MM.1S (cell line): Measurements from ENCODE around the gene TRAF3IP1.

Experiments used
- DNase-seq: peaks from one replicate; pipeline ENCODE4 v3.0.0-alpha.2; 2015
- H2AFZ ChIP-seq: fragments of 300-600 bp; sonication (generic); 2 replicates; pipeline ENCODE4 v1.6.0; 2016; ENCODE audit warnings: antibody characterized with exemption, low read length
- H3F3A ChIP-seq: fragments of 300-600 bp; sonication (generic); 2 replicates; pipeline ENCODE4 v1.6.1; 2016; ENCODE audit warnings: mild to moderate bottlenecking, antibody characterized with exemption, low read length, moderate library complexity, mixed read lengths; ENCODE audit not compliant: insufficient read depth
- H3K27ac ChIP-seq: fragments of 300-600 bp; sonication (generic); 2 replicates; pipeline ENCODE4 v1.5.1; 2016; ENCODE audit warnings: mild to moderate bottlenecking, low read length
- H3K27me3 ChIP-seq: fragments of 300-600 bp; sonication (generic); replicated peaks from 2 replicates; pipeline ENCODE4 v1.6.0; 2016; ENCODE audit warnings: low read length; ENCODE audit not compliant: insufficient read depth
- H3K36me3 ChIP-seq: fragments of 300-600 bp; sonication (generic); replicated peaks from 2 replicates; pipeline ENCODE4 v1.6.1; 2016; ENCODE audit warnings: mild to moderate bottlenecking, low read length, mixed read lengths; ENCODE audit not compliant: insufficient read depth
- H3K4me1 ChIP-seq: fragments of 300-600 bp; sonication (generic); 2 replicates; pipeline ENCODE4 v1.6.1; 2016; ENCODE audit warnings: low read length, mixed read lengths
- H3K4me2 ChIP-seq: fragments of 300-600 bp; sonication (generic); 2 replicates; pipeline ENCODE4 v1.6.0; 2016; ENCODE audit warnings: low read depth, low read length
- H3K4me3 ChIP-seq: fragments of 300-600 bp; sonication (generic); 2 replicates; pipeline ENCODE4 v1.5.1; 2016; ENCODE audit warnings: low read length, mixed read lengths
- H3K79me2 ChIP-seq: fragments of 300-600 bp; sonication (generic); 2 replicates; pipeline ENCODE4 v1.6.1; 2016; ENCODE audit warnings: mixed run types, low read length, mixed read lengths
- H3K9ac ChIP-seq: fragments of 300-600 bp; sonication (generic); 2 replicates; pipeline ENCODE4 v1.6.1; 2016; ENCODE audit warnings: low read length, mixed read lengths
- H3K9me2 ChIP-seq: fragments of 300-600 bp; sonication (generic); replicated peaks from 2 replicates; pipeline ENCODE4 v1.6.1; 2016; ENCODE audit warnings: mild to moderate bottlenecking, low read length, mixed read lengths; ENCODE audit not compliant: insufficient read depth
- H3K9me3 ChIP-seq: fragments of 300-600 bp; sonication (generic); replicated peaks from 2 replicates; pipeline ENCODE4 v1.6.1; 2016; ENCODE audit warnings: mild to moderate bottlenecking, low read length, mixed read lengths; ENCODE audit not compliant: insufficient read depth
- H4K20me1 ChIP-seq: fragments of 300-600 bp; sonication (generic); 2 replicates; pipeline ENCODE4 v1.6.1; 2016; ENCODE audit warnings: mild to moderate bottlenecking, low read length, moderate library complexity, mixed read lengths; ENCODE audit not compliant: insufficient read depth
- EZH2 ChIP-seq: fragments of 300-600 bp; sonication (generic); optimal IDR thresholded peaks from 2 replicates; pipeline ENCODE3; 2017; ENCODE audit warnings: low read depth, mild to moderate bottlenecking, antibody characterized with exemption, low read length, mixed read lengths
- EZH2phosphoT487 ChIP-seq: fragments of 300-600 bp; sonication (generic); IDR thresholded peaks from 2 replicates; pipeline ENCODE4 v1.6.1; 2018; ENCODE audit warnings: antibody characterized with exemption, low read length
- TF ChIP-seq, protein P1 (sequence below): fragments of 300-600 bp; sonication (generic); IDR thresholded peaks from 2 replicates; pipeline ENCODE4 v1.5.1; 2016; ENCODE audit warnings: antibody characterized with exemption, low read length, mixed read lengths

The TRAF3IP1 gene

GRCh38 chr2:238425505-238425978 lies 105.2 kb downstream of the TRAF3IP1 start:
- DNase-seq, result no peak
- Histone ChIP-seq H3K36me3 (no peaks in the 10 kb centered on the region), H3K4me3 (no peak overlapping the region), H3K4me2 (peak overlapping the region; percentile 97; the same call in 1 of the 2 replicates), H3K27me3 (no peaks in the 10 kb centered on the region), H3K27ac (no peak overlapping the region), H3F3A (no peaks in the 10 kb centered on the region; the same call in 1 of the 2 replicates), H3K9ac (no peak overlapping the region), H3K9me3 (no peaks in the 10 kb centered on the region), H3K9me2 (no peaks in the 10 kb centered on the region), H4K20me1 (no peaks in the 10 kb centered on the region), H2AFZ (no peak overlapping the region), H3K79me2 (peaks cover 33% of the 10 kb centered on the region), H3K4me1 (0 out of 2 replicates have a peak, but pooled peaks cover 4% of the 10 kb centered on the region)
- TF ChIP-seq EZH2phosphoT487 (no peak), EZH2 (no peak)
- TF ChIP-seq, protein P1, sequence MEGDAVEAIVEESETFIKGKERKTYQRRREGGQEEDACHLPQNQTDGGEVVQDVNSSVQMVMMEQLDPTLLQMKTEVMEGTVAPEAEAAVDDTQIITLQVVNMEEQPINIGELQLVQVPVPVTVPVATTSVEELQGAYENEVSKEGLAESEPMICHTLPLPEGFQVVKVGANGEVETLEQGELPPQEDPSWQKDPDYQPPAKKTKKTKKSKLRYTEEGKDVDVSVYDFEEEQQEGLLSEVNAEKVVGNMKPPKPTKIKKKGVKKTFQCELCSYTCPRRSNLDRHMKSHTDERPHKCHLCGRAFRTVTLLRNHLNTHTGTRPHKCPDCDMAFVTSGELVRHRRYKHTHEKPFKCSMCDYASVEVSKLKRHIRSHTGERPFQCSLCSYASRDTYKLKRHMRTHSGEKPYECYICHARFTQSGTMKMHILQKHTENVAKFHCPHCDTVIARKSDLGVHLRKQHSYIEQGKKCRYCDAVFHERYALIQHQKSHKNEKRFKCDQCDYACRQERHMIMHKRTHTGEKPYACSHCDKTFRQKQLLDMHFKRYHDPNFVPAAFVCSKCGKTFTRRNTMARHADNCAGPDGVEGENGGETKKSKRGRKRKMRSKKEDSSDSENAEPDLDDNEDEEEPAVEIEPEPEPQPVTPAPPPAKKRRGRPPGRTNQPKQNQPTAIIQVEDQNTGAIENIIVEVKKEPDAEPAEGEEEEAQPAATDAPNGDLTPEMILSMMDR, result no peak

- no peak for DNase-seq
- Histone ChIP-seq H3K4me1 (0 out of 2 replicates have a peak, but pooled peaks cover 4% of the 10 kb centered on the region), H3K9me3 (no peaks in the 10 kb centered on the region), H3K79me2 (peaks cover 37% of the 10 kb centered on the region), H3K27ac (peak overlapping the region; percentile 86; the same call in 1 of the 2 replicates), H3K27me3 (no peaks in the 10 kb centered on the region), H3K9me2 (no peaks in the 10 kb centered on the region), H3K36me3 (no peaks in the 10 kb centered on the region), H3K4me2 (peak overlapping the region; percentile 97), H3F3A (no peaks in the 10 kb centered on the region; the same call in 1 of the 2 replicates), H2AFZ (peak overlapping the region; percentile 91), H3K9ac (peak overlapping the region; percentile 86), H4K20me1 (no peaks in the 10 kb centered on the region), H3K4me3 (peak overlapping the region; percentile 86)
- no peak for TF ChIP-seq EZH2
- TF ChIP-seq, protein P1, result no peak
These were observed 105.8 kb downstream of the TRAF3IP1 start for GRCh38 chr2:238425979-238426567.

GRCh38 chr2:238426568-238427434 lies 106.5 kb downstream of the TRAF3IP1 start, which contains the start of gene ASB1:
ASB1 (plus strand) TSS chr2:238426927; CDS start chr2:238427071, 144 bp downstream.
- peak; percentile 69 for DNase-seq
- peak within 1 kb of the TSS; percentile 86 for H3K4me3 ChIP-seq
- H3K4me2 ChIP-seq, result peak within 1 kb of the TSS; percentile 97
- H2AFZ ChIP-seq, result peak within 1 kb of the TSS; percentile 91
- H4K20me1 ChIP-seq, result no peaks in the 10 kb centered on the region
- H3K9me2 ChIP-seq, result no peaks in the 10 kb centered on the region
- H3K9ac ChIP-seq, result peak within 1 kb of the TSS; percentile 86
- no peaks in the 10 kb centered on the region; the same call in 1 of the 2 replicates for H3F3A ChIP-seq
- peaks cover 45% of the 10 kb centered on the region for H3K79me2 ChIP-seq
- H3K4me1 ChIP-seq, result 0 out of 2 replicates have a peak, but pooled peaks cover 4% of the 10 kb centered on the region
- peak within 1 kb of the TSS; percentile 86; the same call in 1 of the 2 replicates for H3K27ac ChIP-seq
- H3K9me3 ChIP-seq, result no peaks in the 10 kb centered on the region
- no peaks in the 10 kb centered on the region for H3K36me3 ChIP-seq
- H3K27me3 ChIP-seq, result no peaks in the 10 kb centered on the region
- TF ChIP-seq EZH2phosphoT487 (no peak), EZH2 (no peak)
- TF ChIP-seq, protein P1, result no peak
